Choroid plexus epithelial cell (primary cell): Measurements from ENCODE around the gene MINK1.
A peak's percentile ranks its signal among the peaks of the same experiment; 100 is the strongest.

Experiments used
- DNase-seq: peaks from one replicate; pipeline ENCODE4 v3.0.0-alpha.2; 2010; ENCODE audit warnings: low read depth
- H3K4me3 ChIP-seq: 2 replicates; pipeline ENCODE4 v1.5.1; 2011; ENCODE audit warnings: low read depth, mild to moderate bottlenecking, control low read depth, low read length, moderate library complexity
- CTCF ChIP-seq: conservative IDR thresholded peaks from 2 replicates; pipeline ENCODE4 v1.5.1; 2011; ENCODE audit warnings: low read depth, mild to moderate bottlenecking, control low read depth, inconsistent platforms, low read length, moderate library complexity

Gene MINK1

GRCh38 chr17:4941319-4941610 is 108.1 kb downstream of the MINK1 start:
- TF ChIP-seq CTCF: no peak
- DNase-seq: no peak
- H3K4me3 ChIP-seq: peak overlapping the region; percentile 93

- H3K4me3 ChIP-seq: no peak overlapping the region
- no peak for DNase-seq
- no peak for TF ChIP-seq CTCF
Observed at GRCh38 chr17:4942760-4943508, 109.8 kb downstream of the MINK1 start.

GRCh38 chr17:4944163-4944553 is 111.0 kb downstream of the MINK1 start:
- DNase-seq: no peak
- no peak overlapping the region for H3K4me3 ChIP-seq
- TF ChIP-seq CTCF: no peak

GRCh38 chr17:4944554-4945175 is 111.5 kb downstream of the MINK1 start:
- no peak overlapping the region for H3K4me3 ChIP-seq
- TF ChIP-seq CTCF: no peak
- DNase-seq: no peak

- peak overlapping the region; percentile 99 for H3K4me3 ChIP-seq
- DNase-seq: peak; percentile 91
- no peak for TF ChIP-seq CTCF
Observed at GRCh38 chr17:4945176-4945943, 112.2 kb downstream of the MINK1 start.

GRCh38 chr17:4945944-4946280 is 112.8 kb downstream of the MINK1 start:
- no peak for TF ChIP-seq CTCF

More at GRCh38 chr17:4945944-4946280, 112.8 kb downstream of the MINK1 start:
- DNase-seq: no peak
- peak overlapping the region; percentile 99 for H3K4me3 ChIP-seq
